Panc1 (cell line): ENCODE results near the gene ARHGEF26. TPM values are rescaled to one million over a fixed set of nuclear protein-coding genes. Genes with fewer than 3 reads are reported as not detected.

Experiments used
- ATAC-seq: fragments of 200-7000 bp; cut with Tn5 transposase; 2 replicates; pipeline ENCODE4 v1.9.1; 2020; ENCODE audit warnings: mild to moderate bottlenecking, moderate library complexity
- BruUV-seq: library from RNA; stranded (reverse); fragments of 400-500 nt; replicated peaks from 2 replicates; lab custom pipeline; 2021; lab: Mats Ljungman, UMichigan
- CTCF ChIA-PET: fragments of 300-600 bp; sonication (Branson Sonifier 250); formaldehyde crosslinking; loops from one replicate; lab custom pipeline; 2022; ENCODE audit warnings: antibody characterized with exemption; lab: Charles Lee
- POLR2A ChIA-PET: fragments of 300-600 bp; sonication (Branson Sonifier 250); formaldehyde crosslinking; loops from one replicate; lab custom pipeline; 2022; ENCODE audit warnings: antibody characterized with exemption; lab: Charles Lee
- DNase-seq: peaks from one replicate; pipeline ENCODE4 v3.0.0-alpha.2; 2010; ENCODE audit warnings: low read depth, low spot score
- H3K27ac ChIP-seq: 2 replicates; pipeline ENCODE4 v1.5.1; 2011; ENCODE audit warnings: mild to moderate bottlenecking, low read length, inconsistent platforms
- H3K27me3 ChIP-seq: fragments of 200-500 bp; sonication (Bioruptor generic); 2 replicates; pipeline ENCODE4 v1.6.0; 2014; ENCODE audit warnings: low read length, inconsistent platforms; ENCODE audit not compliant: control insufficient read depth, insufficient read depth
- H3K36me3 ChIP-seq: fragments of 200-500 bp; sonication (Bioruptor generic); 2 replicates; pipeline ENCODE4 v1.5.1; 2014; ENCODE audit warnings: inconsistent platforms, mild to moderate bottlenecking, low read length, moderate library complexity; ENCODE audit not compliant: control insufficient read depth, insufficient read depth
- H3K4me1 ChIP-seq: 2 replicates; pipeline ENCODE4 v1.5.1; 2011; ENCODE audit warnings: inconsistent platforms, mild to moderate bottlenecking, low read length, moderate library complexity; ENCODE audit not compliant: control insufficient read depth, insufficient read depth
- H3K4me3 ChIP-seq, 2 experiments: 2 replicates each; pipeline ENCODE4 v1.5.1; 2011 to 2012; ENCODE audit warnings: low read depth in 2 of 2, low read length in 2 of 2, mild to moderate bottlenecking in 2 of 2, inconsistent platforms in 1 of 2, moderate library complexity in 1 of 2
- H3K9me3 ChIP-seq: fragments of 200-500 bp; sonication (Bioruptor generic); 2 replicates; pipeline ENCODE4 v1.5.1; 2014; ENCODE audit warnings: low read depth, mild to moderate bottlenecking, inconsistent platforms, low read length, moderate library complexity; ENCODE audit not compliant: control insufficient read depth, insufficient read depth
- POLR2AphosphoS5 ChIP-seq: IDR thresholded peaks from 2 replicates; pipeline ENCODE4 v1.6.1; 2012; ENCODE audit warnings: mild to moderate bottlenecking, low read depth, low read length, moderate library complexity
- SIN3A ChIP-seq: IDR thresholded peaks from 2 replicates; pipeline ENCODE4 v1.6.1; 2012; ENCODE audit warnings: low read depth, mild to moderate bottlenecking, low read length, moderate library complexity, borderline replicate concordance; ENCODE audit not compliant: insufficient read depth
- TCF7L2 ChIP-seq: IDR thresholded peaks from 2 replicates; pipeline ENCODE4 v1.6.1; 2011; ENCODE audit warnings: mild to moderate bottlenecking, low read depth, low read length, inconsistent platforms
- in situ Hi-C: cut with HindIII; loops from 2 replicates; pipeline ENCODE4 v1.10.0; 2016; ENCODE audit warnings: low sequenced_read_pairs, low pct_unique_long_range_greater_than_20kb
- intact Hi-C: fragments of 100-400 bp; cut with micrococcal nuclease; formaldehyde crosslinking; loops from one replicate; pipeline ENCODE4 v1.10.0; 2022; ENCODE audit not compliant: unreplicated experiment
- total RNA-seq: library from RNA; stranded (reverse); gene quantifications from one replicate; pipeline ENCODE4 v1.2.1, GENCODE V29; 2021; ENCODE audit not compliant: unreplicated experiment
- TF ChIP-seq, protein P1 (sequence below): fragments of 450-650 bp; IDR thresholded peaks from 2 replicates; pipeline ENCODE4 v1.5.1; 2017; ENCODE audit warnings: mild to moderate bottlenecking
- TF ChIP-seq, protein P2 (sequence below), 2 experiments: IDR thresholded peaks; 2 replicates each; pipeline ENCODE4 v1.6.1; 2011 to 2012; ENCODE audit warnings: low read depth in 2 of 2, control low read depth in 1 of 2, low read length in 1 of 2, mild to moderate bottlenecking in 1 of 2, moderate library complexity in 1 of 2; ENCODE audit not compliant: insufficient read depth in 1 of 2

Gene ARHGEF26
- total RNA-seq, 1 experiment from 2014 or later: 2.0 TPM

DNA sequence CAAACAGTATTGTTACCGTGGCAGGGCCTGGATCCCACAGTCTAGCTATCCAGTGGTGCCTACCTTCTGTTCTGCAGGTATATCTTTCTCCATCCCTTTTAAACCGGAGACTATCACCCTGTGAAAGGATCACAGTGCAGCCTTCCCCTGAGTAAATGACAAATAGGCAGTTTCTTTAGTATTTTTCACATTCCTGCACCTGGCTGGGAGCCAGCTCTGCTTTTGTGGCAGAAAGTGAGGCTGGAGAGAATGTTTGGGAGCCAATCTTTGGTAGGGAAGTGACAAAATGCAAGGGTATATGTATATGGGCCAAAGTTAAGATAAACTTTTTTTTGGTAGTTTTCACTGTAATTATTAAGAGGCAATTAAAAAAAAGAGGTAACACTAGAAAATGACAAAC, 54.8 kb downstream of the ARHGEF26 start:
- in situ Hi-C loops: no loop called here
- BruUV-seq: no TSS peak

DNA sequence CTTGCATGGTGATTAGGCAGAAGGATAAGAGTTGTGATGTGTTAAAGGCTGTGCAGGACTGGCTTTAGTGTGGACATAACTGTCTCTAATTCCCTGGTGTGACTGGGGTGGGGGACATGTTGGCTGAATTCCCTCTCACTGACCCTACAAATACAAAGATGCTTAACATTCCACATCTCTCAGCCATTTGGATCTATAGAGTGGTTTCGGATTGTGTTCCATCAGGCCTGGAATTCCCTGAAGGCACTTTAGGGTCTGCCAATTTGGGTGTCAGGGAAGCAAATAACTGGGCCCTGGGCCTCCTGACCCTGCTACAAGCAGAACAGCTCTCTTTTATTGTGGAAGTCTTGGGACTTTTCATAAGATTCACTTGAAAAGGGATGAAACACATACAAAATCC, 56.2 kb downstream of the ARHGEF26 start:
- CTCF ChIA-PET: no interaction called here
- in situ Hi-C loops: no loop called here
- intact Hi-C loops: no loop called here

More for the DNA sequence above, 54.8 kb downstream of the ARHGEF26 start:
- ATAC-seq: no peak
- CTCF ChIA-PET: no interaction called here
- no peak overlapping the region for H3K27ac ChIP-seq
- H3K9me3 ChIP-seq: no peaks in the 10 kb centered on the region
- POLR2A ChIA-PET: no interaction called here
- H3K4me1 ChIP-seq: no peaks in the 10 kb centered on the region
- DNase-seq: no peak
- TF ChIP-seq SIN3A (no peak), POLR2AphosphoS5 (no peak), TCF7L2 (no peak)
- TF ChIP-seq, protein P1, sequence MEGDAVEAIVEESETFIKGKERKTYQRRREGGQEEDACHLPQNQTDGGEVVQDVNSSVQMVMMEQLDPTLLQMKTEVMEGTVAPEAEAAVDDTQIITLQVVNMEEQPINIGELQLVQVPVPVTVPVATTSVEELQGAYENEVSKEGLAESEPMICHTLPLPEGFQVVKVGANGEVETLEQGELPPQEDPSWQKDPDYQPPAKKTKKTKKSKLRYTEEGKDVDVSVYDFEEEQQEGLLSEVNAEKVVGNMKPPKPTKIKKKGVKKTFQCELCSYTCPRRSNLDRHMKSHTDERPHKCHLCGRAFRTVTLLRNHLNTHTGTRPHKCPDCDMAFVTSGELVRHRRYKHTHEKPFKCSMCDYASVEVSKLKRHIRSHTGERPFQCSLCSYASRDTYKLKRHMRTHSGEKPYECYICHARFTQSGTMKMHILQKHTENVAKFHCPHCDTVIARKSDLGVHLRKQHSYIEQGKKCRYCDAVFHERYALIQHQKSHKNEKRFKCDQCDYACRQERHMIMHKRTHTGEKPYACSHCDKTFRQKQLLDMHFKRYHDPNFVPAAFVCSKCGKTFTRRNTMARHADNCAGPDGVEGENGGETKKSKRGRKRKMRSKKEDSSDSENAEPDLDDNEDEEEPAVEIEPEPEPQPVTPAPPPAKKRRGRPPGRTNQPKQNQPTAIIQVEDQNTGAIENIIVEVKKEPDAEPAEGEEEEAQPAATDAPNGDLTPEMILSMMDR: no peak
- TF ChIP-seq, protein P2, sequence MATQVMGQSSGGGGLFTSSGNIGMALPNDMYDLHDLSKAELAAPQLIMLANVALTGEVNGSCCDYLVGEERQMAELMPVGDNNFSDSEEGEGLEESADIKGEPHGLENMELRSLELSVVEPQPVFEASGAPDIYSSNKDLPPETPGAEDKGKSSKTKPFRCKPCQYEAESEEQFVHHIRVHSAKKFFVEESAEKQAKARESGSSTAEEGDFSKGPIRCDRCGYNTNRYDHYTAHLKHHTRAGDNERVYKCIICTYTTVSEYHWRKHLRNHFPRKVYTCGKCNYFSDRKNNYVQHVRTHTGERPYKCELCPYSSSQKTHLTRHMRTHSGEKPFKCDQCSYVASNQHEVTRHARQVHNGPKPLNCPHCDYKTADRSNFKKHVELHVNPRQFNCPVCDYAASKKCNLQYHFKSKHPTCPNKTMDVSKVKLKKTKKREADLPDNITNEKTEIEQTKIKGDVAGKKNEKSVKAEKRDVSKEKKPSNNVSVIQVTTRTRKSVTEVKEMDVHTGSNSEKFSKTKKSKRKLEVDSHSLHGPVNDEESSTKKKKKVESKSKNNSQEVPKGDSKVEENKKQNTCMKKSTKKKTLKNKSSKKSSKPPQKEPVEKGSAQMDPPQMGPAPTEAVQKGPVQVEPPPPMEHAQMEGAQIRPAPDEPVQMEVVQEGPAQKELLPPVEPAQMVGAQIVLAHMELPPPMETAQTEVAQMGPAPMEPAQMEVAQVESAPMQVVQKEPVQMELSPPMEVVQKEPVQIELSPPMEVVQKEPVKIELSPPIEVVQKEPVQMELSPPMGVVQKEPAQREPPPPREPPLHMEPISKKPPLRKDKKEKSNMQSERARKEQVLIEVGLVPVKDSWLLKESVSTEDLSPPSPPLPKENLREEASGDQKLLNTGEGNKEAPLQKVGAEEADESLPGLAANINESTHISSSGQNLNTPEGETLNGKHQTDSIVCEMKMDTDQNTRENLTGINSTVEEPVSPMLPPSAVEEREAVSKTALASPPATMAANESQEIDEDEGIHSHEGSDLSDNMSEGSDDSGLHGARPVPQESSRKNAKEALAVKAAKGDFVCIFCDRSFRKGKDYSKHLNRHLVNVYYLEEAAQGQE (IDR thresholded peaks at IDR 0.05; ENCODE audit: insufficient read depth in 1 of 2, low read depth in 2 of 2, low read length in 1 of 2): no peak
- H3K27me3 ChIP-seq: no peaks in the 10 kb centered on the region
- H3K36me3 ChIP-seq: no peaks in the 10 kb centered on the region
- H3K4me3 ChIP-seq: no peak overlapping the region
- intact Hi-C loops: no loop called here

More for the DNA sequence above, 56.2 kb downstream of the ARHGEF26 start:
- Histone ChIP-seq H3K4me3 (no peak overlapping the region), H3K36me3 (no peaks in the 10 kb centered on the region), H3K27ac (no peak overlapping the region), H3K27me3 (no peaks in the 10 kb centered on the region), H3K4me1 (no peaks in the 10 kb centered on the region), H3K9me3 (no peaks in the 10 kb centered on the region)
- POLR2A ChIA-PET: no interaction called here
- no TSS peak for BruUV-seq
- DNase-seq (no peak), ATAC-seq (no peak)
- TF ChIP-seq SIN3A: no peak
- TF ChIP-seq TCF7L2: no peak
- TF ChIP-seq POLR2AphosphoS5: no peak
- TF ChIP-seq, protein P1: no peak
- TF ChIP-seq, protein P2 (IDR thresholded peaks at IDR 0.05; ENCODE audit: insufficient read depth in 1 of 2, low read depth in 2 of 2, low read length in 1 of 2): no peak
